CD4-positive, alpha-beta T cell treated with Interferon gamma for 1 hour (primary cell): Measurements from ENCODE around the gene ZZZ3.
"Not testable (repeated sequence)": the region's sequence is repeated elsewhere in the genome, so short reads cannot be mapped to it uniquely, and the experiment has no call there.

ENCODE experiments used
- DNase-seq: peaks from one replicate; pipeline ENCODE4 v3.0.0-alpha.2; 2020

Gene ZZZ3

DNA sequence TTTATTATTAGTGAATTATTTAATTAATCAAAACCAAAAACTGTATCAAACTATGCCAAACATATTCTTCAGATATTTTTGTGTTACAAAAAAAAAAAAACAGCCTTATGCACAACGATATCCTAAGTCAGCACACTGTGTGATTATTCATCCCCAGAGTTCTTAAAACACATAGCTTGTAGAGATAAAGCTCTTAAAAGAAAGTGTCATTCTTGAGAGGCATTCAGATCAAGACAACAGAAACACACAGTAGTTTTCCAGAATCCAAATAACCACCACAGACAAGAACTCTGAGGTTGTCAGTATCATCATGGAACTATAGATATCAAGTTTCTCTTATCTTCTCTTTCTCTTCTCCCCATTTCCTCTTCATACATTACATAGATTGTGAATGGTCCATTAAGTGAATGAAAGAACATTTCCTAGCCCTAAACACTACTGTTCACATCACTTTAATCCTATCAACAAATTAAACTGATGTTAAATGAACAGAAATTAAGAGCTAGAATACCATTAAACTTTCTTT is 13.5 kb downstream of the ZZZ3 start:
- DNase-seq, result no peak

DNA sequence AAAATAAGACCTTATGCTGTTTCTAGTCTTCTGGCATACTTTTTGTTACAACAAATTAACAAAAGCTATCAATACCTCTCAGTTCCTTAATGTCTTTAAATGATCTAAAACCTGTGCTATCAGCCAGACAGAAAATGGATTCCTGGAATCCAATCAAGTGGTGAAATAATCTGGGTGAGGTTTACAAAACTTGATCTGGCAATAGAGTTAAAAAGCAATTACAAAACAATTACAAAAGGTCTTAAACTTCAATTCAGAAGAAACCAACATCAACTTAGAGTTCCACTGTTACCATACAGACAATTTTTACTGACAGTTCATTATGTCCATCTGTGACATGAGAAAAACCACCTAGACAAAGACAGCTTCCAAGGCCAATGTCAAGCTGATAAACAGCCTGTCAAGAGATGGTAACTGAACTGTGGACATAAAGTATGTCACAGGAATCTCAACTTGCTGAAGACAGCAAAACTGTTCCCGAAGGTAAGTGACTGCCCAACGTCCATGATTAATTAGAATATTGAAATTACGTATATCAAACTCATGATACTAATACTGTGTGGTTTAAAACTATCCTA is 17.4 kb downstream of the ZZZ3 start:
- DNase-seq, result no peak

DNA sequence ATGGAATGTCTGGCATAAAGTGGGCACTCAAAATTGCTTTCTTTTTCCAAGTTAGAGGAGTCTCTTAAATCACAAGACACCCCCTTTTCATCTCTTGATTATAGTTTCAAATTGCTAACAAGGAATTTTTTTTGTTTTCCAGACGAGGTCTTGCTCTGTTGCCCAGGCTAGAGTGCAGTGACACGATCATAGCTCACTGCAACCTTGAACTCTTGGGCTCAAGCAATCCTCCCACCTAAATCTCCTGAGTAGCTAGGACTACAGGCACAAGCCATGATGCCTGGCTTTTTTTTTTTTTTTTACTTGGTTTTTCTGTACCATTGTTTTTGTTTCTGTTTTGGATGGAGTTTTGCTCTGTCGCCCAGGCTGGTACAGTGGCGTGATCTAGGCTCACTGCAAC is 20.8 kb downstream of the ZZZ3 start:
- DNase-seq, result no peak

DNA sequence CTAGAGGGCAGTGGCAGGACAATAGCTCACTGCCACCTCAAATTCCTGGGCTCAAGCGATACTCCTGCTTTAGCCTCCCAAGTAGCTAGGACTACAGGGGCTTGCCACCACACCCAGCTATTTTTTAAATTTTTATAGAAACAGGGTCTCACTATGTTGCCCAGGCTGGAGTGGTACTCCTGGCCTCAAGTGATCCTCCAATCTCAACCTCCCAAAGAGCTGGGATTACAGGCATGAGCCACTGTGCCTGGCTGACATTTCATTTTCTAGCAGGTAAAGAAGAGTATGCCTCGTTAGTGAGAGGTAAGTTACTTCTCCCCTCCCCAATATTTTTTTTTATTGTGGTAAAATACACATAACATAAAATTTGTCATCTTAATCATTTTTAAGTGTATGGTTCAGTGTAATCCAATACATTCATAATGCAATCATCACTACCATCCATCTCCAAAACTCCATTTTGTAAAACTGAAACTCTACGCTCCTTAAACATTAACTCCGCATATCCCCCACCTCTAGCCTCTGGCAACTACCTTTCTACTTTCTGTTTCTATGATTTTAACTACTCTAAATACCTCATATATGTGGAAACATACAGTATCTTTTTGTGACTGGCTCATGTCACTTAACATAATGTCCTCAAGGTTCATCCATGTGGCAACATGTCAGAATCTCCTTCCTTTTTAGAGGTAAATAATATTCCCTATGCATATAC is 22.4 kb downstream of the ZZZ3 start:
- no peak for DNase-seq

DNA sequence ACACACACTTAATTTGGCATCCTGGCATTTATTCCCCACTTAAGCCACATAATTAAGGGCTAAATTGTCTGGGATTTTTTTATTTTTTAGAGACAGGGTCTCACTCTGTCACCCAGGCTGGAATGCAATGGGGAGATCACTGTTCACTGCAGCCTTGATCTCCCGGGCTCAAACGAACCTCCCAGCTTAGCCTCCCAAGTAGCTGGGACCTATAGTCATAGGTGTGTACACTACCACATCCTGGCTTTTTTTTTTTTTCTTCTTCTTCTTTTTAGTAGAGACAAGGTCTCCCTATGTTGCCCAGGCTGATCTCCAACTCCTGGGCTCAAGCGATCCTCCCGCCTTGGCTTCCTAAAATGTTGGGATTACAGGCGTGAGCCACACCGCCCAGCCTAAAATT is 24.2 kb downstream of the ZZZ3 start:
- DNase-seq, result no peak

DNA sequence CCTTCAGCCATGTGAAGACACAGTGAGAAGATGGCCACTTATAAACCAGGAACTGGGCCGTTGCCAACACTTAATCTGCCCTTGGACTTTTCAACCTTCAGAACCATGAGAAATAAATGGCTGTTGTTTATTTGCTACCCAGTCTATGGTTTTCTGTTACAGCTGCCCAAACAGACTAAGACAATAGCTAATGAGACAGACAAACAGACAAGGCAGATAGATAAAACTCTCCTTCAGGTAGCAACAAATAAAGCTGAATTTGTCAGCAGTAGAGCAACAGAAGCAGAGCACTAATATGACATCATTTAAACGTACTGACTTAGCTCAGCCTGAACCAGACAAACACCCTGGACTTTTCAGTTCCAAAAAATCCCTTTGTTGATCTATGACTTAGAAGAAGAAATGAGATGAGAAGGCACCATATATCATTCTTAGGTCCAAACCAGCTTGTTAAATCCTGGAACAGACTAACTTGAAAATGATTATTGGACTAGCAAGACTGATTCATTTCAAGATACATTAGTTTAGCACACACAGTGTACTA is 27.0 kb downstream of the ZZZ3 start:
- no peak for DNase-seq

DNA sequence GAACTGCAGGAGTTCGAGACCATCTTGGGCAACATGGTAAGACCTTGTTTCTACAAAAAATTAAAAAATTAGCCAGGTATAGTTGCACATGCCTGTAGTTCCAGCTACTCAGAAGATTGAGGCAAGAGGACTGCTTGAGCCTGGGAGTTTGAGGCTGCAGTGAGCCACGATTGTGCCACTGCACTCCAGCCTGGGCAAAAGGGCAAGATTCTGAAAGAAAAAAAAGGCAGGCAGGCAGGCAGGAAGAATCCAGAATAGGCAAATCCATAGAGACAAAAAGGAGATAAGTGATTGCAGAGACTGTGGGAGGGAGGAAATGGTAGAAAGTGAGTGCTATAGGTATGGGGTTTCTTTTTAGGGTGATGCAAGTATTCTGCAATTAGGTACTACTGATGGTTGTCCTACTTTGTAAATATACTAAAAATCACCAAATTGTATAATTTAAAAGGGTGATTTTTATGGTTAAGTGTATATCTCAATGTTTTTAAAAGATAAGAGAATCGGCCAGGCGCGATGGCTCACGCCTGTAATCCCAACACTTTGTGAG is 29.4 kb downstream of the ZZZ3 start:
- no peak for DNase-seq

DNA sequence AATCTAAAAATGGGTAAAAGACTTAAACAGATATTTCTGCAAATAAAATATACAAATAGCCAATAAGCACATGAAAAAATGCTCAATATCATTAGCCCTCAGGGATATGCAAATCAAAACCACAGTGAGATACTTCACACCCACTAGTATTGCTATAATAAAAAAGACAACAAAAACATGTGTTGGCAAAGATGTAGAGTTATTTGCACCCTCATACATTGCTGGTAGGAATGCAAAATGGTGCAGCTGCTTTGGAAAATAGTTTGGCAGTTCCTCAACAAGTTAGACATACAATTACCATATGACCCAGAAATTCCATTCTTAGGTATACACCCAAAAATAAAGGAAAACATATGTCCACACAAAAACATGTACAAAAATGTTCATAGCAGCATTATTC is 30.2 kb downstream of the ZZZ3 start:
- no peak for DNase-seq

DNA sequence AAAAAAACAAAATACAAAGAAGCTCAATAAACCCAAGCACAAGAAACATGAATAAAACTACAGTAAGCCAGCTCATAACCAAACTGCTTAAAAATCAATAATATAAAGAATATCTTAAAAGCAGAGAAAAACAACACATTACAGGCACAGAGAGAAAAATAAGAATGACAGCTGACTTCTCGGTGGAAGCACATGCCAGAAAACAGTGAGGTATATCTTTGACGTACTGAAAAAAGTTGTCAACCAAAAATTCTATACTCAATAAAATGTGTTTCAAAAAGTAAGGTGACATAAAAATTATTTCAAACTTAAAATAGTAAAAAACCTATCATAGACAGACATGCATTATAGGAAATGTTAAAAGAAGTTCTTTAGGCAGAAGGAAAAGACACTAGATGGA is 33.3 kb downstream of the ZZZ3 start:
- DNase-seq, result no peak

DNA sequence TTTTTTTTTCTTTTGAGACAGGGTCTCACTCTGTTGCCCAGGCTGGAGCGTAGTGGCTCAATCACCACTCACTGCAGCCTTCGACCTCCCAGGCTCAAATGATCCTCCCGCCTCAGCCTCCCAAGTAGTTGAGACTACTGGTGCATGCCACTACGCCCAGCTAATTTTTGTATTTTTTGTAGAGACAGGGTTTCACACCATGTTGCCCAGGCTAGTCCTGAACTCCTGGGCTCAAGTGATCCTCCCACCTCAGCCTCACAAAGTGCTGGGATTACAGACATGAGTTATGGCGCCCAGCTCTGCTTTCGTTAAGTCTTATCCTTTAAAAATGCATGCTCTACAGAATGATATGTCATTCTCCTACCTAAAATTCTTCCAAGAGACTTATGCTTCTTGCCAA is 36.2 kb downstream of the ZZZ3 start:
- not testable (repeated sequence) for DNase-seq

DNA sequence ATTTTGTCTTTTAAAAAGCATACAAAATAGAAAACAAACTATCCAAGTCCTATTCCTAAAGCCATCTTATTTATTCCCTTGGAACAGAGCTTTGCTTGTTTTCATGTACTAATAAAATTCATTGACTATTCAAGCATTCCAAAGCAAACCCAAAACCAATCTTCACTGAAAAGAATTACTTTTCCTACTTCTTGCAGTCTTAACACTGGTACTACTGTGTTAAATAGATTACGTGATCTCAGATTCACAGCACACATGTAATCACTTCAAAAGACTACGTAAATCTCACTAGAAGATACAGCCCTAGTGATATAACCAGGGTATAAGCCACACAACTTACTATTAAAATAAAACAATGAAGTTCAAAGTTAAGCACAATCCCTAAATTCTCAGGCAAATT is 39.0 kb downstream of the ZZZ3 start:
- DNase-seq, result no peak

DNA sequence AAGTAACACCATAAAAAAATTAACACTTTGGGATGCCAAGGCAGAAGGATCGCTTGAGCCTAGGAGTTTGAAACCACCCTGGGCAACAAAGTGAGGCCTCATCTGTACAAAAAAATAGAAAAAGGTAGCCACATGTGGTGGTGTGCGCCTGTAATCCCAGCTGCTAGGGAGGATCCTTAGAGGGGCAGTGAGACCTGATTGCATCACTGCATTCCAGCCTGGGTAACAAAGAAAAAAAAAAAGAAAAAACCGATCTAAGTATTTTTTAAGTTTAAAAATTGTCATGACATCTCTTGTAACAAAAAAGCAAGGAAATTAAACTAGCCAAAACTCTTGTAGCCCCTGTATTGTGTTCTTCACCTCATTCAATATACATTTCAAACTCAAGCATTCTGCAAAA is 39.5 kb downstream of the ZZZ3 start:
- no peak for DNase-seq

DNA sequence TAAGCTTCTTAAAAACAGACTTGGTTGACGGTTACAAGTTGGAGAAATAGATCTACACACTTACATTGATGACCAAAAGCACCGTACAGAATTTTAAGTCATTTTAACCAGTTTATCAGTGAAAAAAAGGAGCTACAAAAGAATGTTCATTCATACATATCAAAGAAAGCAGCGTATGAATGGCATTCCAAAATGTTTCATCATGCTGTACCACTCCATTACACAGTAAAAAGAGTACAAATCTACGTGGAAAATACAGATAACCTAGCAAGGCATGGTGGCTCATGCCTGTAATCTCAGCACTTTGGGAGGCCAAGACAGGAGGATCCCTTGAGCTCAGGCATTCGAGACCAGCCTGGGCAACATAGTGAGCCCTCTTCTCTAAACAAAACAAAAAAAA is 40.3 kb downstream of the ZZZ3 start:
- DNase-seq, result no peak

DNA sequence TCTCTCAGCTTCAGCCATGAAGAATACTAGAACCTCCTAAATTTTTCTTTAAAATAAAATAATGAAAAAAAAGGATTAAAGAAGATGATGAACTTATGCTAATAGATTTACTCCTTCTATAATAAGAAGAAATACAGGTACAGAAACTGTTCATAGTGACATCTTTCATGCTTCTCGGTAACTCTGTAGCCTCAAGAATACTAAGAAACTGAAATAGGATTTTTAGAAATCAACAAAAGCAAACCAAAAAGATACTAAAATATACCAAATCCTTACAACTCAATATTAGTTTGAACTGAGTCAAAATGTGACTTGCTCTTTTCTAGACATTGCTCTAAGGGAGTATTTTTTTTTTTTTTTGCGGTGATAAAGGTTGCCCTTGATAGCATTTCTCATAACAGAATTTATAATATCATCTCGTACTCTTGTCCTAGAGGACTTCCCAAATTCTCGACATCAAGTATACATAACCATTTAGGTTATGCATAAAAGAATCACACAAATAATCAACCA is 42.8 kb downstream of the ZZZ3 start:
- DNase-seq, result no peak

DNA sequence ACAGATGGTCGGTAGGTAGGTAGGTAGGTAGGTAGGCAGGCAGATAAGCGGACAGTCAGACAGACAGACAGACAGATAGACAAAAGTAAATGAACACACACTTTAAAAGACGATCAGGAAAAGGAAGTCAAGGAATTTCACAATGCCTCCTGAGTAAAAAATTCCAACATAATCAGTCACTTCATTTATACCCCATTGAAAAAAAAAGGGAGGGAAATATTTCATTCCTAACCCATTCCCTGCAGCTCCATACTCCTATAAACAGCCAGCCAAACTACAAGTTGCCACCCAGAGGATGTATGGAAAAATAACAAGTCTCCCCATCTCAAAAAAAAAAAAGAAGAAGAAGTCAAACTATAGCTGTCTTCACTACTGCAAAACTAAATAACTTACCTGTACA is 43.4 kb downstream of the ZZZ3 start:
- no peak for DNase-seq

DNA sequence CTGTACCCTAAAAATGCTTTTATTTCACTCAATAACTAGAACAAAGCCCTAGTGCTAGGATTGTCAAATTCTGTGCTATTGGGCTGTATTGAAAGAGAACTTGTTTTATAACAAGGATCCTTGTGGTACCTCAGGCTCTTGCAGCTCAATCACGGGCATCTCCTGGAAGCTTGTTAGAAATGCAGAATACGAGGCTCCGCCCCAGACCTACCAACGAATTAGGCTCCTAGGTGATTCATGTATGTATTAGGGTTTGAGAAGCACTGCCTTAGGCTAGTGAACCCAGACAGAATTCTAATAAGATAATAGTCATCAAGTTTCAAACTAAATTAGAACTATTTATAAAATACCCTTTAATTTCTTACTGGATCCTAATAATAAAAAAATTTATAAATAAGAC is 45.6 kb downstream of the ZZZ3 start:
- DNase-seq, result no peak
